ENCODE results near the gene PDS5A. TPM values are rescaled to one million over a fixed set of nuclear protein-coding genes. Genes with fewer than 3 reads are reported as not detected.

The PDS5A gene
- total RNA-seq, 4 donors from 2014 or later: 58.8 to 114 (median 68.6) TPM

DNA sequence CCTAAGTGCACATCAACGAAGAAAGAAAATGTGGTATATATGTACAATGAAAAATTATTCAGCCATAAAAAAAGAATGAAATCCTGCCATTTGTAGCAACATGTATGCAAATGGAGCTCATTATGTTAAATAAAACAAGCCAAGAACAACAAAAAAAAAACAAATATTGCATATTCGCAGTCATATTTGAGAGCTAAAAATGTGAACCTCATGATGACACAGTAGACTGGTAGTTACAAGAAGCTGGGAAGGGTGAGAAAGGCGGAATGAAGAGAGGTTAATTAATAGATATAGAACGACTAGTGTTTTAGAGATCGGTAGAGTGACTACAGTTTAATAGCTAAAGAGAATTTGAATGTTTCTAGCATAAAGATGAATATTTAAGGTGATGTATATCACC is 89.2 kb downstream of the PDS5A start:
- TF ChIP-seq, protein P1, sequence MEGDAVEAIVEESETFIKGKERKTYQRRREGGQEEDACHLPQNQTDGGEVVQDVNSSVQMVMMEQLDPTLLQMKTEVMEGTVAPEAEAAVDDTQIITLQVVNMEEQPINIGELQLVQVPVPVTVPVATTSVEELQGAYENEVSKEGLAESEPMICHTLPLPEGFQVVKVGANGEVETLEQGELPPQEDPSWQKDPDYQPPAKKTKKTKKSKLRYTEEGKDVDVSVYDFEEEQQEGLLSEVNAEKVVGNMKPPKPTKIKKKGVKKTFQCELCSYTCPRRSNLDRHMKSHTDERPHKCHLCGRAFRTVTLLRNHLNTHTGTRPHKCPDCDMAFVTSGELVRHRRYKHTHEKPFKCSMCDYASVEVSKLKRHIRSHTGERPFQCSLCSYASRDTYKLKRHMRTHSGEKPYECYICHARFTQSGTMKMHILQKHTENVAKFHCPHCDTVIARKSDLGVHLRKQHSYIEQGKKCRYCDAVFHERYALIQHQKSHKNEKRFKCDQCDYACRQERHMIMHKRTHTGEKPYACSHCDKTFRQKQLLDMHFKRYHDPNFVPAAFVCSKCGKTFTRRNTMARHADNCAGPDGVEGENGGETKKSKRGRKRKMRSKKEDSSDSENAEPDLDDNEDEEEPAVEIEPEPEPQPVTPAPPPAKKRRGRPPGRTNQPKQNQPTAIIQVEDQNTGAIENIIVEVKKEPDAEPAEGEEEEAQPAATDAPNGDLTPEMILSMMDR (IDR thresholded peaks at IDR 0.05; ENCODE audit: low read depth): no peak

DNA sequence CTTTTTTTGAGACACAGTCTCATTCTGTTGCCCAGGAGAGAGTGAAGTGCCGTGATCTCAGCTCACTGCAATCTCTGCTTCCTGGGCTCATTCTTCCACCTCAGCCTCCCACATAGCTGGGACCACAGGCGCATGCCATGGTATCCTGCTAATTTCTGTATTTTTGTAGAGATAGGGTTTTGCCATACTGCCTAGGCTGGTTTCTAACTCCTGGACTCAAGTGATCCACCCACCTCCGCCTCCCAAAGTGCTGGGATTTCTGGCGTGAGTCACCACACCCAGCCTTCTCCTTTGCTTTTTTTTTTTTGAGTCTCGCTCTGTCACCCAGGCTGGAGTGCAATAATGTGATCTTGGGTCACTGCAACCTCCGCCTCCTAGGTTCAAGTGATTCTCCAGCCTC is 94.1 kb downstream of the PDS5A start:
- TF ChIP-seq, protein P1 (IDR thresholded peaks at IDR 0.05; ENCODE audit: low read depth): no peak

DNA sequence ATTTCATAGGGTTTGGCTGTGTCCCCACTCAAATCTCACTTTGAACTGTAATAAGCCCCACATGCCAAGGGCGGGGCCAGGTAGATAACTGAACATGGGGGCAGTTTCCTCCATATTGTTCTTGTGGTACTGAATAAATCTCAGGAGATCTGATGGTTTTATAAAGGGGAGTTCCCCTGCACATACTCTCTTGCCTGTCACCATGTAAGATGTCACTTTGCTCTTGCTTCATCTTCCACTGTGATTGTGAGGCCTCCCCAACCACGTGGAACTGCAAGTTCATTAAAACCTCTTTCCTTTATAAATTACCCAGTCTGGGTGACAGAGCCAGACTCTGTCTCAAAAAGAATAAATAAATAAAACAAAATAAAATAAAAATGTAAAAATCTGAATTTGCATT is 95.9 kb downstream of the PDS5A start:
- TF ChIP-seq, protein P1 (IDR thresholded peaks at IDR 0.05; ENCODE audit: low read depth): no peak

DNA sequence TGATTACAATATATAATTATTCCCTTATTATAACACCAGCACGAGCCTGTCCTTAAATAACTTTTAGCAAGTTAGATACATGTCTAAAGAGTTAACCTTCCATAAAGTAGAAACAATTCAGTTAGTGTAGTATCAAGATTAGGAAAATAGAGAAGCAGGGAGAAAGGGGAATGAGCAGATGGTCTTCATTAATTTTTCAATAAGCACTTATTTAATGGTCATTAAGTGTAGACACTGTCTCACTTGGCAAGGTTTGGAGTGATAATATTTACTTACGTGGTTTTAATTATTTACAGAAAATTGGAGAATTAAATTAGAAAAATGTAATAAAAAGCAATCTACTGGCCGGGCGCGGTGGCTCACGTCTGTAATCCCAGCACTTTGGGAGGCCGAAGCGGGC is 99.7 kb downstream of the PDS5A start:
- TF ChIP-seq, protein P1 (IDR thresholded peaks at IDR 0.05; ENCODE audit: low read depth): no peak

DNA sequence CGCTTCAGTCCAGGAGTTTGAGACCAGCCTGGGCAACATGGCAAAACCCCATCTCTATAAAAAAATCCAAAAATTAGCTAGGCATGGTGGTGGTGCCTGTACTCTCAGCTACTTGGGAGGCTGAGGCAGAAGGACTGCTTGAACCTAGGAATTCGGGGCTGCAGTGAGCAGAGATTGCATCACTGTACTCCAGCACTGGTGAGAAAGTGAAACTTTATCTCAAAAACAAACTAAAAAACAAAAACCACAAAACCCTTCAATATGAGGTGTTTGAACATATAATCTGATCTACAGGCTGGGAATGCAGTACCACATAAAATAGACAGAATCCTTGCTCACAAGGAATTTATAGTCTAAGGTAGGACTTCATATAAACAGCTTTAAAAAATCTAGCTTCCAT is 103.9 kb downstream of the PDS5A start:
- TF ChIP-seq, protein P1 (IDR thresholded peaks at IDR 0.05; ENCODE audit: low read depth): no peak

DNA sequence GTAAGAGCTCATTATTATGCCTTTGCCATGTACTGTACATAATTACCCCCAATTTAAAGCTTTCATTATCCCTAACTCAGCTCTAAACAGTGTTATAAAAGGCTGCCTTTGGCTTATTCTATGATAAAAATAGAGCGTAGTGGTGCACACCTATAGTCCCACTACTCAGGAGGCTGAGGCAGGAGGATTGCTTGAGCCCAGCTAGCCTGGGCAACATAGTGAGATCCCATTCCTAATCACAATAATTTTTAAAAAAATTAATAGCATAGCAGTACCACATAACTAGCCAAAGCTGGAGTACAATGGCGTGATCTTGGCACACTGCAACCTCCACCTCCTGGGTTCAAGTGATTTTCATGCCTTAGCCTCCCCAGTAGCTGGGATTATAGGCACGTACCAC is 112.4 kb downstream of the PDS5A start:
- TF ChIP-seq, protein P1 (IDR thresholded peaks at IDR 0.05; ENCODE audit: low read depth): no peak

DNA sequence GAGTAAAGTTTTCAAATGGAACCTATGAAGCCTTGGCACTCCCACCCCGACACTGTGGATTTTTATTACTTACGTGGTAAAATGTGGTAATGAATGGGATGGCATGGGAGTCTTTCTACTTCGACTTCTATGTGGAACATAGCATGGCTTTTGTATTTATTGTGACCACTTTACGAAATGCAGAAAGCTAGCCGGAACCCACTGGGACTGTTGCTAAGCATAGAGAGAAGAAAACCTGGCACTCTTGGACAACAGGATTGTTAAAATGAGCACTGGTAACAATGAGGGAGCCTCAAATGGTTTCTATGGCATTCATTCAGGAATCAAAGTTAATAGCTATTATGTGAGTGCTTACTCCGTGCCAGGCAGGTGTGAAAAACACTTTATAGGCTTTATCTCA is 113.3 kb downstream of the PDS5A start:
- TF ChIP-seq, protein P1 (IDR thresholded peaks at IDR 0.05; ENCODE audit: low read depth): no peak
